T-helper 17 cell (primary cell): ENCODE measurements around the gene TRAK1. TPM values are rescaled to one million over a fixed set of nuclear protein-coding genes. Genes with fewer than 3 reads are reported as not detected.

Experiments used
- ATAC-seq: fragments of 150-1000 bp; cut with Tn5 transposase; 2 replicates; pipeline ENCODE4 v1.10.0; 2021; ENCODE audit warnings: mild to moderate bottlenecking, moderate library complexity
- DNase-seq, 3 donors: peaks; one replicate each; pipeline versions ENCODE4 v3.0.0 to v3.0.0-alpha.2; 2020 to 2021
- H3K9me3 ChIP-seq: one replicate; pipeline ENCODE4 v1.7.0; 2013; ENCODE audit warnings: low read length, mild to moderate bottlenecking; ENCODE audit not compliant: control insufficient read depth, poor library complexity, severe bottlenecking
- H3K27ac Mint-ChIP-seq: one replicate; pipeline ENCODE4 v1.8.0; 2022; ENCODE audit warnings: mild to moderate bottlenecking, moderate library complexity, mixed read lengths
- H3K27me3 Mint-ChIP-seq: one replicate; pipeline ENCODE4 v1.8.0; 2022; ENCODE audit warnings: mixed read lengths
- H3K36me3 Mint-ChIP-seq: one replicate; pipeline ENCODE4 v1.8.0; 2022; ENCODE audit warnings: low read depth, mixed read lengths
- H3K4me1 Mint-ChIP-seq: one replicate; pipeline ENCODE4 v1.8.0; 2022; ENCODE audit warnings: mild to moderate bottlenecking, mixed read lengths
- H3K4me3 Mint-ChIP-seq: one replicate; pipeline ENCODE4 v1.8.0; 2022; ENCODE audit warnings: mild to moderate bottlenecking, moderate library complexity, mixed read lengths
- total RNA-seq, 4 donors: library from RNA in 2 of 4; stranded (reverse) in 2 of 4; gene quantifications; one replicate each; pipeline ENCODE4 v1.2.3 and lab custom pipeline; 2022 to 2026

The TRAK1 gene
- total RNA-seq, 2 donors from 2014 or later = 22.6 to 23.8 TPM

GRCh38 chr3:42267878-42268277 lies 176.7 kb downstream of the TRAK1 start:
- no peaks in the 10 kb centered on the region for H3K9me3 ChIP-seq
- peaks cover 6% of the 10 kb centered on the region for H3K36me3 Mint-ChIP-seq
- H3K4me1 Mint-ChIP-seq = peaks cover 6% of the 10 kb centered on the region
- no peak overlapping the region for H3K27ac Mint-ChIP-seq
- no peak for DNase-seq
- ATAC-seq = no peak
- H3K27me3 Mint-ChIP-seq = peaks cover 67% of the 10 kb centered on the region
- H3K4me3 Mint-ChIP-seq = no peak overlapping the region

GRCh38 chr3:42269647-42270046 lies 178.5 kb downstream of the TRAK1 start:
- peaks cover 51% of the 10 kb centered on the region for H3K27me3 Mint-ChIP-seq
- peaks cover 3% of the 10 kb centered on the region for H3K36me3 Mint-ChIP-seq
- no peak overlapping the region for H3K4me3 Mint-ChIP-seq
- no peak overlapping the region for H3K27ac Mint-ChIP-seq
- DNase-seq (no peak), ATAC-seq (no peak)
- H3K9me3 ChIP-seq = no peaks in the 10 kb centered on the region
- H3K4me1 Mint-ChIP-seq = peaks cover under 1% of the 10 kb centered on the region

- ATAC-seq (no peak), DNase-seq (no peak)
- no peak overlapping the region for H3K27ac Mint-ChIP-seq
- no peak overlapping the region for H3K4me3 Mint-ChIP-seq
- H3K27me3 Mint-ChIP-seq = peaks cover 51% of the 10 kb centered on the region
- H3K36me3 Mint-ChIP-seq = peaks cover 4% of the 10 kb centered on the region
- H3K4me1 Mint-ChIP-seq = no peaks in the 10 kb centered on the region
- H3K9me3 ChIP-seq = no peaks in the 10 kb centered on the region
Measured at GRCh38 chr3:42270561-42270960, 179.4 kb downstream of the TRAK1 start.

GRCh38 chr3:42271786-42272185 lies 180.6 kb downstream of the TRAK1 start:
- ATAC-seq = no peak
- no peak for DNase-seq
- no peak overlapping the region for H3K27ac Mint-ChIP-seq
- H3K9me3 ChIP-seq = no peaks in the 10 kb centered on the region
- H3K4me1 Mint-ChIP-seq = no peaks in the 10 kb centered on the region
- peaks cover 50% of the 10 kb centered on the region for H3K27me3 Mint-ChIP-seq
- no peak overlapping the region for H3K4me3 Mint-ChIP-seq
- peaks cover 4% of the 10 kb centered on the region for H3K36me3 Mint-ChIP-seq

- DNase-seq = no peak
- Mint-ChIP-seq H3K27me3 (peaks cover 36% of the 10 kb centered on the region), H3K36me3 (peaks cover 2% of the 10 kb centered on the region), H3K4me3 (no peak overlapping the region), H3K27ac (no peak overlapping the region), H3K4me1 (no peaks in the 10 kb centered on the region)
- H3K9me3 ChIP-seq = no peaks in the 10 kb centered on the region
- no peak for ATAC-seq
Measured at GRCh38 chr3:42273361-42273760, 182.2 kb downstream of the TRAK1 start.

GRCh38 chr3:42274266-42274665 lies 183.1 kb downstream of the TRAK1 start:
- peaks cover 2% of the 10 kb centered on the region for H3K36me3 Mint-ChIP-seq
- DNase-seq (no peak), ATAC-seq (no peak)
- H3K4me3 Mint-ChIP-seq = no peak overlapping the region
- no peaks in the 10 kb centered on the region for H3K9me3 ChIP-seq
- H3K27me3 Mint-ChIP-seq = peaks cover 28% of the 10 kb centered on the region
- no peak overlapping the region for H3K27ac Mint-ChIP-seq
- no peaks in the 10 kb centered on the region for H3K4me1 Mint-ChIP-seq

- no peaks in the 10 kb centered on the region for H3K4me1 Mint-ChIP-seq
- no peaks in the 10 kb centered on the region for H3K9me3 ChIP-seq
- H3K27ac Mint-ChIP-seq = no peak overlapping the region
- ATAC-seq (no peak), DNase-seq (no peak)
- H3K36me3 Mint-ChIP-seq = peaks cover 2% of the 10 kb centered on the region
- no peak overlapping the region for H3K4me3 Mint-ChIP-seq
- peaks cover 19% of the 10 kb centered on the region for H3K27me3 Mint-ChIP-seq
Measured at GRCh38 chr3:42275217-42275616, 184.1 kb downstream of the TRAK1 start.

Other genes starting within 250 kb of the TRAK1 start
- gene ULK4, start 129.3 kb upstream of the TRAK1 start, total RNA-seq = 10 to 100 TPM; 30.5 to 31.5 TPM
- not detected for gene CCK, start 174.8 kb downstream of the TRAK1 start, total RNA-seq